A673 (cell line): ENCODE results near the gene CCDC12.

Experiments used
- EZH2 ChIP-seq: fragments of 200-600 bp; sonication (generic); IDR thresholded peaks from 2 replicates; pipeline ENCODE4 v1.6.1; 2017; ENCODE audit warnings: borderline replicate concordance, low read depth, mild to moderate bottlenecking, mixed read lengths, antibody characterized with exemption, low read length; ENCODE audit not compliant: poor library complexity, severe bottlenecking
- TF ChIP-seq, protein P1 (sequence below): fragments of 300-800, 200-600 bp; sonication (generic); conservative IDR thresholded peaks from 2 replicates; pipeline ENCODE4 v1.5.1; 2017; ENCODE audit warnings: low read depth, mild to moderate bottlenecking, antibody characterized with exemption, low read length, moderate library complexity, mixed read lengths

GRCh38 chr3:46997453-46998091 lies 21.0 kb upstream of the CCDC12 start:
- TF ChIP-seq, protein P1, sequence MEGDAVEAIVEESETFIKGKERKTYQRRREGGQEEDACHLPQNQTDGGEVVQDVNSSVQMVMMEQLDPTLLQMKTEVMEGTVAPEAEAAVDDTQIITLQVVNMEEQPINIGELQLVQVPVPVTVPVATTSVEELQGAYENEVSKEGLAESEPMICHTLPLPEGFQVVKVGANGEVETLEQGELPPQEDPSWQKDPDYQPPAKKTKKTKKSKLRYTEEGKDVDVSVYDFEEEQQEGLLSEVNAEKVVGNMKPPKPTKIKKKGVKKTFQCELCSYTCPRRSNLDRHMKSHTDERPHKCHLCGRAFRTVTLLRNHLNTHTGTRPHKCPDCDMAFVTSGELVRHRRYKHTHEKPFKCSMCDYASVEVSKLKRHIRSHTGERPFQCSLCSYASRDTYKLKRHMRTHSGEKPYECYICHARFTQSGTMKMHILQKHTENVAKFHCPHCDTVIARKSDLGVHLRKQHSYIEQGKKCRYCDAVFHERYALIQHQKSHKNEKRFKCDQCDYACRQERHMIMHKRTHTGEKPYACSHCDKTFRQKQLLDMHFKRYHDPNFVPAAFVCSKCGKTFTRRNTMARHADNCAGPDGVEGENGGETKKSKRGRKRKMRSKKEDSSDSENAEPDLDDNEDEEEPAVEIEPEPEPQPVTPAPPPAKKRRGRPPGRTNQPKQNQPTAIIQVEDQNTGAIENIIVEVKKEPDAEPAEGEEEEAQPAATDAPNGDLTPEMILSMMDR = no peak
- no peak for TF ChIP-seq EZH2
